Activated gamma-delta T cell (primary cell): ENCODE measurements around the gene FAM221B.

Experiments used
- DNase-seq: peaks from one replicate; lab custom pipeline; 2025; lab: John Stamatoyannopoulos, UW

The FAM221B gene

DNA sequence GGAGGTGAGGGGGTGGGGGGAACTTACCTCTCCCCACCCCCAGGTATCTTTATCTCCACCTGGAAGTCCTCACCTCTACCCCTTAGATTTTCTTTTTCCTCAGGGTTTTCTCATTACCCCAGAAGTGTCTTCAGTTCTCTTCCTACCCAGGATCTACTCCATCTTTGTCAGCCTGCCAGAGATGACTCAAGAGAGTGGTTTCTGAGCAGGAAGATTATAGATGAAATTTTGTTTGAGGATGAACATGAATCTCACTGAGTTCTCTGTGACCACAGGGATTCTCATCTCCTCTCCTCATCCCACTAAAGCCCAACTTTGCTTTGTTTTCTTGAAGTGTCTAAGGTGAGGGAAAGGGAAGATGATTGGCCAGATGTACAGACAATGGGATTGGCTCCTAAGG lies 8.5 kb downstream of the FAM221B start:
- no peak for DNase-seq

DNA sequence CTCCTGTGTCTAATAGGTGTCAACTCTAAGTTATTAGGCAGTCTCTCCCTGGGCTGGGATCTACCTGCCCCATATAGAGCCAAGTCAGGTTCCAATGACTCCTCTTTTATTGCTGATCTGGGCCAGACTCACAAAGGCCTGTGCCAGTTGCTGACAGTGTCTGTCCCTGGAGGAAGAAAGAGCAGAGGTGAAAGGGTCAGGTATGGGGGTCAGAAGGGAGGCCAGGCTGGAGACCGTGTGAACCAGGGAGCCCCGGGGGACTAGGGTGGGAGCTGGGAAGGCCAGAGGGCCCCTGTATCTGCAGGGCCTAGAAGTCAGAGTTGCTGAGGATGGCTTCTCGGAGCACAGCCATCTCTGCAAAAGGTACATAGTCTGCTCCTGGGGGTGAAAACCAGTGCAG lies 10.2 kb downstream of the FAM221B start:
- no peak for DNase-seq

DNA sequence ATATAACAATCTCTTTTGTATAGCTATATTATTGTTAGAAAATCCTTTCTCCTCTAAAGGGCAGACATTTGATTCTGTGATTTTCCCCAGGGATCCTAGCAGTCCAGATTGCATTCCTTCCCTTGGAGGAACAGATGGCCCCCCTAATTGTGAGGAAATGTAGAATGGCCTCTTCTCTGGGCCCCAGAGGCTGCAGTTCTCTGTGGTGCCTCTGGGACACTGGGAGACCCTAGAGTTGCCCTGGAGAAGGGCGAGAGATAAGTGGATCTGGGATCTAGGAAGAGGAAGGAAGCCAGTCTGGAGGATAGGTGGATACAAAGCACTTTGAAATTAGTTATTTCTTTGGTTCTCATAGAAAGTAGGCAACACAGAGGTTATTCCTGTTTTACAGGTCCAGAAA lies 11.8 kb downstream of the FAM221B start:
- DNase-seq = no peak

DNA sequence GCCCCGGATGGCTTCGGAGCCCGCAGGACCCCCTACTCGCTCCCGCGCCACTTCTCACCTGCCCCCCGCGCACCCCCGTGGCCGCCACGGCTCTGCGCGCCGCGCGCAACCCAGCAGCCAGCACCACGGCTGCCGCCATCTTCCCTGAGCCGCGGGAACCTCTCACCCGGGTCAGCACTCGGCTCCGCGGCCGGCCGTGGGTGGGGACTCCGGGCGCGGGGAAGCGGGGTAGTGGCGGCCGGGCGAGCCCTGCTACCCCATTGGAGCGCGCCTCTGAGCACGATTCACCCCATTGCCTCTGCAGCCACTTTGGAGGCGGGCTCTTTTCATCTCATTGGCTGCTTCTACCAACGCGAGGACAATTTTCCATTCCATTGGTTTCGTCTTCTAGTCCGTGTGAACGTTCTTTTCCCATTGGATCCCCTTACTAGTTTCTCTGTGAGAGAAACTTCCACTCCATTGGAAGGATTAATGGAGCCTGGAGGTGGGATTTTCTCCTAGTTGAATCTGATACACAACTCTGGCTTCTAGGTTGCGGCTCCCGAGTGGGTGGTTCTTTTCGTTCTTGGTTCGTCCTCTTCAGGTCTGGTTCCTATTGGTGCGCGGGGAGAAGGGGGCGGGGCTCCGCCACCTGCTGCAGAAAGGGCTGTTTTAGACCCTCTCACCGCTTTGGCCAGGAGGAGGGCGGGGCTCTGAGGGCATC lies 13.5 kb downstream of the FAM221B start, which contains the start of gene HINT2:
Gene HINT2, minus strand, starts transcription at position 202 of the 703 bp plus-strand sequence. Its CDS starts 63 bp downstream, at position 139.
- peak; percentile 81 for DNase-seq

DNA sequence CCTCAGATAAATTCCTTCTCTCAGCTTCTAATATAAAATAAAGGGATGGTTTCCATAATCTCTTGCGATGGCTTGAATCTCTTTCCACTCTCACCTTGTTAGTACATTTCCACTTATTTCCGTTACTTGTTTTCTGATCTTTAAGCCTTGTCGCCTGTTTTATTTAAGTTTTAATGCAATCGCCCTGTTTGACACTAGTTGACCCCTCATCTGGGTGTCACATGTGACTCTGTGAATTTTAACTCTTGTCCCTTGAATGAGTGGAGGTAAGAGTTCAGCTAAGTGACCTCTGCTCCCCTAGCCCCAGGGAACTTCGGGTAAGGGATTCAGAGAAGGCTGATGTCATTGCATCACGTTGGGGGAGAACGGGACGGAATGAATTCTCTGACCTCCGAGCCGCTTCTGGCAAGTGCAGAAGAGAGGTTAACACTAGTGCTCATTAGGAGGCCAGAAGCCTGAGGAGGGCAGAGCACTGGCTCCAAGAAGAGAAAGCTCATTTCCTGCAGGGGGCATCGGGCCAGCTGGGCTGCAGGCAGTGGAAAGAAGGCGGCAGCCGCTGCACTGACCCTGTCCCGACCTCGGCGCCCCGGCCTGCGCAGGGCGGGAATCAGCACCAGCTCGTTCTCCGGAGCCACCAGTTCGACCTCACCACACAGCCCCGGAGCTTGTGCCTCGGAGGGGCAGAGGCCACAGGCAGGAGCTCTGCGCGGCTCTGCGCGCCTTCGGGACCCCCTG lies 14.3 kb downstream of the FAM221B start:
- no peak for DNase-seq

DNA sequence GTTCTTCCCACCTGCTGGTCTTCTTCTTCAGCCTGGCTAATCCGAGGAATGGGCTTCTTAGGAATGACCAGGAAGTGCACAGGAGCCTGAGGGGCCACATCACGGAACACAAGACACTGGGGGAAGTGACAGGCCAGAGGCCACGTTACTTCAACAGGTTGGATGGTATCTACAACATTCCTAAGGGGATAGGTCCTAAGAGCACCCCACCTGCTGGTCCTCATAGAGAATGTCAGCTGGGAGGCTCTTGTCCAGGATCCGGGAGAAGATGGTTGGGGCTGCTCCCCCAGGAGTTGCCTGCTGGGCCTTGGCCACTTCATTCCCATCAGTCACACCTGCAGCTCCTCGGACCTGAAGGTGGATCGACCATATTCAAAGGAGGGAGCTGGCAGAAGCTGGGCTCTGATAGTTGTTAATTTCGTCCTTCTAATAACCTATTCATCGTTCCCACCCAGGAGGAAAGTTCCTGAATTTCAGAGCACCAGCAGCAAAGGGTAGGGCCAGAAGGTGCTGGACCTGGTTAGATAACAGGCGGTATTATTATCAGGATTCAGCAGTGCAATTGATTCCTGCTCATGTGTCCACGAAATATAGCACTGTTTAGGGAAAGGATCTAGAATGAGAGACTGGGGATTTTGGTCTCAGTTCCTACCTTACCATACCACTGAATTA lies 15.0 kb downstream of the FAM221B start:
- DNase-seq = no peak

DNA sequence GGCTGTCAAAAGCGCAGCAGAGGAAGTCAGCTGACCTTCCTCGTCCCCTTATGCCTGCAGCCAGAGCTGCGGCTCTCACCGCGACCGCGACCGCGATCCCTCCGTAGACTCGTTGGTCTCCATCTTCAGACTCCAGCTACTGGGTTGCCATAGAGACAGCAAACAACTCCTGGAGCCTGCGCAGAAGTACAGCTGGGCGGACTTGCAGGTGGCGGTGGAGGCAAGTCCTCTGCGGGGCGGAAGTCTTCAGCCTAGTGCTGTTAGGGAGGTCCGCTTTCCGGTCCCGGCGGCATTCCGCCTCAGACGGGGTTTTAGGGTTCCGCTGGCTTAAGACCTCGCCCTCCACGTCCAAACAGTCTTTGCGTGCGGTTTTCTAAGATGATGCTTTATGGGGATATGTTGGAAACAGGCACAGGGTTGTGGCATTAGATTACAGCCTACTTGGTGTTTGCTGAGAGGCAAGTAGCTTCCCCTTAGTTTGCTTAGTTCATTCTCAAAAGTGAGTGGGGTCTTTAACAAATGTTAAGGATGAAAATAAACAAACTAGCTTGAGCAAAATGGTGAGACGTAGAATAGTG lies 16.4 kb downstream of the FAM221B start, which contains the start of gene SPAG8:
Gene SPAG8, minus strand, starts transcription at position 238 of the 578 bp plus-strand sequence. Its CDS starts 115 bp downstream, at position 123.
- peak; percentile 96 for DNase-seq

DNA sequence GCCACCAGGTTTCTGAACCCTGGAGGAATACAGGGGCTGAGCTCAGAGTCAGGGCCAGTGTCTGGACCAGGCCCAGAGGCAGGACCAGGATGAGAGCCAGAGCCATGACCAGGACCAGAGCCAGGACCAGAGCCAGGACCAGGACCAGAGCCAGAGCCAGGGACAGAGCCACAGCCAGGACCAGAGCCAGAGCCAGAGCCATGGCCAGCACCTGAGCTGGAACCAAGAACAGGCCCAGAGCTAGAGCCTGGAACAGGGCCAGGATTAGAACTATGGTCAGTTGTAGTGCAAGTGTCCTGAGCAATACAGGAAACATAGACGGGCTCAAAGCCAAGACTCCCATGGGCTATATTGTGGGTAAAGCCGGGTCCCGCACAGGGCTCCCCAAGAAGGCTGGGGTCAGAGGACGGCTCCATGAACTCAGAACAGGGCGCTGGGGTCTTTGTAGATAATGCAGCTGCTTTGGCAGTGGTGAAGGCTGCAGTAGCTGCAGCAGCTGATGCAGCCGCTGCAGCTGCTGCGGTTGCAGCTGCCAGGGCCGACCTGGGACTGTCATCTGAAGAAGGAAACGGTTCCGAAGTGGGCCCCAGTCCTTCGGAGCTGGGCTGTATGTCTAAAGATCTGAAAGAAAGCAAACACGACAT lies 17.0 kb downstream of the FAM221B start:
- no peak for DNase-seq

DNA sequence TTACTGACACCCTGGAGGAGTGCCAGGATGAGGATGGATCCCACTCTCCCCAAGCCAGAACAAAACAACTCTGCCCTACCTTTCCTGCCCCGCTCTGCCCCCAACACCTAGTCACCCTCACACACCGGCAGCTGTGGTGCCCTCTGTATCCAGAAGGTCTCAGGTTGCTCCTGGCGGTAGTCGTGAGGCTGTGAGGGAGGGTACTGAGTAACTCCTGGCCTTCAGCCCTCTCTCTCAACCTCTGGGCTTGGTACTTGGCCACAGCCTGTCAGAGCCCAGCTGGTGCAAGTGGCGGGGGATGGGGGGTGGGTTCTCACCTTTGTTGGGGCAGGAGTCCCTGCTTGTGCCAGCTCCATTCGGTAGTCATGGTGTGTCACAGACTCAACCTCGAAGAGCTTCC lies 18.4 kb downstream of the FAM221B start:
- DNase-seq = no peak

DNA sequence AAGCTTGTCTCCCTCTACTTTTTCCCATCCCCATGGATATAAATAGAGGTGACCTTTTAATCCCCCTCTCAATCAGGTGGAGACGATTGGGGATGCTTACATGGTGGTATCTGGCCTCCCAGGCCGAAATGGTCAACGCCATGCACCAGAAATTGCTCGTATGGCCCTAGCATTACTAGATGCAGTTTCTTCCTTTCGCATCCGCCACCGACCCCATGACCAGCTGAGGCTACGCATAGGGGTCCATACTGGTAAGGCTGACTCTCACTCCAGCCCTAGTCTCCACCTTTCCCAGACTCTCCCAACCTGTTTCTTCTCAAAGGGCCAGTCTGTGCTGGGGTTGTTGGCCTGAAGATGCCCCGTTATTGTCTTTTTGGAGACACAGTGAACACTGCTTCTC lies 20.1 kb downstream of the FAM221B start:
- DNase-seq = no peak

DNA sequence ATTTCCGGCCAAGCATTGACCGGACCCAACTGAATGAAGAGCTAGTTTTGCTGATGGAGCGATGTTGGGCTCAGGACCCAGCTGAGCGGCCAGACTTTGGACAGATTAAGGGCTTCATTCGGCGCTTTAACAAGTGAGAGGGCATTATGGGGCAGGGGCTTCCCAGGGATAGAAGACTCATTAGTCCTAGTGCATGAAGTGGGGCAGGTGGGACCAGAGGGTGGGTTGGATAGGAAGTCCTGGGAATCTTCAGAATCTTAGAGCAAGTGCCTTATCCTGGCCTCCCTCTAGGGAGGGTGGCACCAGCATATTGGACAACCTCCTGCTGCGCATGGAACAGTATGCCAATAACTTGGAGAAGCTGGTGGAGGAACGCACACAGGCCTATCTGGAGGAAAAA lies 22.4 kb downstream of the FAM221B start:
- no peak for DNase-seq

DNA sequence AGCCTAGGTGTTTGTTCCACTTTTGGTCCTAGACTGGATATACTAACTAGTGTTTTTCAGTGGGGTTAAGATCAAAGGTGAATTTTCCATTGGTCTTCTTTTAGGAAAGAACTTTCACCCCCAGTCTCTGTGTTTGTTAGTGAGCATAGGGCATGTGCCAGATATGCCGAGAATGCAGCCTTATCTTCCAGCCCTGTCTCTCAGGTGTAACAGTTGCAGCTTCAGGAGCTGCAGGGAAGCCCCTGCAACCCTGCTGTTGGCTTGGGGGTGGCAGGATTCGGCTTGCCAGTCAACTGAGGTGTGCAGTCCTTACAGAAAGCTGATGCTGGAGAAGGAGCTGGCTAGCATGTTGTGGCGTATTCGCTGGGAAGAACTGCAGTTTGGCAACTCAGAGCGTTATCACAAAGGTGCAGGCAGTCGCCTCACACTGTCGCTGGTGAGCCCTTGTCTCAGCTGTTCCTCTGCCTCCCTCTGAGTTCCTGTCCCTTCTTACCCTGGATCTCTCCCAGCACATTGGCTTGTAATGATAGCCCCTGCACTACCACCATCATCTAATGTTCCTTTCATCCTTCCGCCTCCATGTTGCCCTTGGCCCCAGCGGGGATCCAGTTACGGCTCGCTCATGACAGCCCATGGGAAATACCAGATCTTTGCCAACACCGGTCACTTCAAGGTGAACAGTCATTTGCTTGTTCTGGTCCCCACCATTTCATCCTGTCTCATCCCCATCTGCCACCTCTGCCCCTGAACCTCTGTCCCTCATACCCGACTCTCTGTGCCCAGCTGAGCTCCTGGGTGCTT lies 27.0 kb downstream of the FAM221B start:
- no peak for DNase-seq

DNA sequence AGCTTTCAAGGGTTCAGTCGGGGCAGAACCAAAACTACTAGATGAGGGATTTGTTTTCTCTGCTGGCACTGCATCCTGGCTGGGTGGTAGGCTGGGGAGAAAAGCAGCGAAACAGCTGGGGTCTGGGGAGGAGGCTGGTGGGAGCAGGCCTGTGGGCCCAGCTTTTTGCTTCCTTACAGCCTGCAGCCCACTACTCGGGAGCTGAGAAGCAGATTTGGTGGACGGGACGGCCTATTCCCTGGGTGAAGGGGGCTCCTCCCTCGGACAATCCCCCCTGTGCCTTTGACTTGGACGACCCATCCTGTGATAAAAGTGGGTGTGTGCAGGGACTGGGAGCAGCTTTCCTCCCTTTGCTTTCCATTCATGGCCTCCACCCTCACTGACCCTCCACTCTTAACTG lies 28.0 kb downstream of the FAM221B start:
- no peak for DNase-seq

DNA sequence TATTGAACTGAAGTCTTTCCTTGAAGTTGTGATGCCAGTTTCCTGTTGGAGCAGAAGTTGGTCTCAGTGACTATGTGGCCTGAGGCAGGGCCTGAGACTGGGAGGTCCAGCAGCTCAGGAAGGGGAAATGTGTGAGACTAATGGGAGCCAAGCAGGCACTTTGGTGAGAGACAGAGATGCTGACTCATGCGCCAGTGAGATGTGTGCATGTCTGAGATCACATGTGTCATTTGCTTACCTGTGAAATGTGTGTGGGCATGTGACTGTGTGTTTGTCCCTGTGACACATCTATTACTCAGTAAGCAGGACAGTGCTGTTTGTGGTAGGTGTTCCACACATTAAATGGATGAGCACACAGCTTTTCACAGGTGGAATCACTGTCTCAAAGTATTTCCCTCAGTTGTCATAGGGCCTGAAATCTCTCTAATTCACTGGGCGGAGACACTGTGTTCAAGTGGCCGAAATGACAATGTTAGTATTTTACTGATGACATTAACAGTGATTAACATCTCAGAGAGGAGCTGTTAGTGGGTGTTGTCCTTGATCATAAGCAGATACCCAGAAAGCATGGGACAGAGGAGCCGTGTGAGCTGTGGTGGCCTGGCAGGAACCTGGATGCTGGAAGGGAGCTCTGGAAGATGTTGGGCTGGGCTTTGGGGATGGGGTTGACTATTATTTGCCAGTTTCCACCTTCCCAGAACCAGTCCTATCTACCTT lies 29.7 kb downstream of the FAM221B start:
- no peak for DNase-seq

DNA sequence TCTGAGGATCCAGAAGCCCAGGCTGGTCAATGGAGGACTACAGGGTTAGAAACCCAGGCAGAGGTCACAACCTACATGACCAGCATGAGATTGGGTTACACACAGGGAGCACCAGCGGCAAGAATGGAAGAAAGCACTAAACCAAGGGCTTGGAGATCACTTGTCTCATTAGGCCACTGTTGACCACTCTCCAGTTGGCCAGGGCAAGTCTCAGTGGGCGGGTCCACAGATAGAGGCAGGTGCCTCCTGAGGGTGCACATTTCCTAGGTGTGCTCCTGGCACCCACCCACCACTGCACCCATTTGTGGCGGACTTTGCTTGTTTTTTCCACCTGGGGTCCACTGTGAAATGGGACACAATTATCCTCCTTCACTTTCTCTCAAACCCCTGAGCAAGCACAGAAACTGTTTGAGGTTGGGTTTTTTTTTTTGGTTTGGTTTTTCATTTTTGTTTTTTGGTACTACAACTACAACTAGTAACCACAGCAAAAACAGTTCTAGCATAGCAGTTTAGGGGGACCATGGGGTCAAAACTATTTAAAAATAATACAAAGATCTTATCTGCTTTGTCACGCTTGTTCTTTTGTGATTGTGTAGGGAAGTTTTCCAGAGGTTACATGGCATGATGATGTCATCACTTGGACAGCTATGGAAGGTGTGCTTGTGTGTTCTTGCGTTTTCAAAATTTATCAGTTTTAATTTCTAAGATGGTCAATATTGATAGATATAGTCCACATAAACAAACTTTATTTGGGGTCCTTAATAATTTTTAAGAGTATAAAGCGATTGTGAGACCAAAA lies 31.0 kb downstream of the FAM221B start:
- no peak for DNase-seq

DNA sequence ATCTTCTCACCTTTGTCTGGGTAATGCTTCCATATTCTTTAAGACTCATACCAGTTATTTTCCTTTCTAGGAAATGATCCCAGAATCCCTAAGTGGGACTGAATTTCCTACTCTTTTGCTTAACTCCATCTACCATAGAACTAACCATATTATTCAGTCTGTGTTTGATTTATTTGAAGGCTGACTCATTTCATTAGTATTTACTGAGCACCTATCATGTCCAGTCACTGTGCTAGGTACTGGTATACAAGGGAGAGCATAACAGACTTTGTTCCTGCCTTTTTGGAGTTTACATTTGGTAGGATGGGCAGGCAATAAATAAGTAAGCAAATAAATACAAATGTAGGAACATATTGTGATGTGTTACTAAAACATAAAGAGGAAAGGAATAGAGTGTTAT lies 32.8 kb downstream of the FAM221B start:
- DNase-seq = no peak

DNA sequence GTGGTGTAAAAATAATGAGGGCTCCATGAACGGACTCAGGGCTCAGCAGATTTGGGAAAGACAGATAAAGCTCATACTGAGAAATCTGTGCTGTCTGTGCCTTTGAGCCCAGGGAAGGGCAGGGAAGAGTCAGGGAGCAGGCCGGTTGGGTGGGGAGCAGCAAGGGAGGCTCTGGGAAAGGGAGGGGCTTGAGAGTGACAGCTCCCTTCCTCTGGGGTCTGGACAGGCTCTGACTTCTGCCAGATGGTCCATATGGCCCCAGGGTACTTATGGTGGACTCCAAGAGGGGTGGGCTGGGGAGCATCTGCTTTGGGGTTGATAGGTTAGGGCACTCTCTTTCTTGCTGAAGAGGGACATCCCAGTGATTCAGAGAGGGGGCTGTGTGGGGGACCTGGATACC lies 35.1 kb downstream of the FAM221B start:
- no peak for DNase-seq

DNA sequence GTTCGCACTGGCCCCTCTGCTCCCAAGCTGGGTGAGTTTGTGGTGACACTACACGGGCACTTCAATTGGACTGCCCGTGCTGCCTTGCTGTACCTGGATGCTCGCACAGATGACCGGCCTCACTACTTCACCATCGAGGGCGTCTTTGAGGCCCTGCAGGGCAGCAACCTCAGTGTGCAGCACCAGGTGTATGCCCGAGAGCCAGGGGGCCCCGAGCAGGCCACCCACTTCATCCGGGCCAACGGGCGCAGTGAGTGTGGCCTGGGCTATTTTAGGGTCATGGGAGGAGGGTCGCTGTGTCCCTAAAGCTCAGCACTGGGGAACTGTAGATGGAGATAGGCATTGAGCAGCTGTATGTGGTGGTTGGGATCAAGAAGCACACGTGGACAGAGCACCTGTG lies 35.7 kb downstream of the FAM221B start:
- DNase-seq = no peak

DNA sequence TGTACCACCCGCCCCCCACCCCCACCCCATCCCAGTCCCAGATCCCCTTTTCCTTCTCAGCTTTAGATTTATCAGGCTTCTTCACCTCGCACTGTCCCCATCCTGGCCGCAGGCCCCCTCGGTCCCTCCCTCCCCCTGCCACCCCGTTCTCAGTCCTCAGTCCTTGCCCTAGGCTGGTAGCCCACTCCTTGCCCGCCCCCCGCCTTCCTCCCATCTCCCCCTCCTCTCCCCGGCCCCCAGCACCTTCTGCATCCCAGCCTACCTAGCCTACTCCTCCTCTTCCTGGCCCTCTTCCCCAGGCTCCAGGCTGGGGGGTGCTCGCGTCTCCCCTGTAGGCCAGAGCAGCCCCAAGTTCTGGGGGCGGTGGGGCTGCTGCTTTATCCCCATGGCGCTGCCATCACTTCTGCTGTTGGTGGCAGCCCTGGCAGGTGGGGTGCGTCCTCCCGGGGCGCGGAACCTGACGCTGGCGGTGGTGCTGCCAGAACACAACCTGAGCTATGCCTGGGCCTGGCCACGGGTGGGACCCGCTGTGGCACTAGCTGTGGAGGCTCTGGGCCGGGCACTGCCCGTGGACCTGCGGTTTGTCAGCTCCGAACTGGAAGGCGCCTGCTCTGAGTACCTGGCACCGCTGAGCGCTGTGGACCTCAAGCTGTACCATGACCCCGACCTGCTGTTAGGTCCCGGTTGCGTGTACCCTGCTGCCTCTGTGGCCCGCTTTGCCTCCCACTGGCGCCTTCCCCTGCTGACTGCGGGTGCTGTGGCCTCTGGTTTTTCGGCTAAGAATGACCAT lies 36.3 kb downstream of the FAM221B start:
- no peak for DNase-seq
